Endothelial cell of umbilical vein (primary cell): Measurements from ENCODE around the gene TSPAN17. TPM values are rescaled to one million over a fixed set of nuclear protein-coding genes. Genes with fewer than 3 reads are reported as not detected.

Source experiments
- BruUV-seq: library from RNA; stranded (reverse); fragments of 400-500 nt; replicated peaks from 2 replicates; lab custom pipeline; 2021; lab: Mats Ljungman, UMichigan
- CTCF ChIA-PET: fragments of 300-600, 350-600 bp; sonication (Branson Sonifier 250); formaldehyde crosslinking; loops from one replicate; lab custom pipeline; 2021; ENCODE audit warnings: antibody characterized with exemption, inconsistent platforms; lab: Charles Lee
- POLR2A ChIA-PET: fragments of 300-600, 350-600 bp; sonication (Branson Sonifier 250); formaldehyde crosslinking; loops from one replicate; lab custom pipeline; 2021; ENCODE audit warnings: antibody characterized with exemption, inconsistent platforms; lab: Charles Lee
- DNase-seq: peaks from one replicate; pipeline ENCODE4 v3.0.0-alpha.2; 2011; ENCODE audit warnings: low read depth, low spot score
- FAIRE-seq: peaks from 2 replicates; lab custom pipeline; 2011; peaks lifted over from hg19 to GRCh38; lab: Jason Lieb, UNC
- H2AFZ ChIP-seq: 2 replicates; pipeline ENCODE4 v1.6.0; 2012; ENCODE audit warnings: low read depth, low read length, control low read depth, inconsistent platforms
- H3K27ac ChIP-seq: 2 replicates; pipeline ENCODE4 v1.5.1; 2011; ENCODE audit warnings: low read depth, mild to moderate bottlenecking, control low read depth, low read length, moderate library complexity; ENCODE audit not compliant: insufficient read depth
- H3K27me3 ChIP-seq, 2 experiments: 2 replicates each; pipeline versions ENCODE4 v1.6.0 to v1.6.1; 2011; ENCODE audit warnings: low read length in 2 of 2, mixed read lengths in 1 of 2; ENCODE audit not compliant: control insufficient read depth in 2 of 2, insufficient read depth in 2 of 2
- H3K36me3 ChIP-seq, 2 experiments: 2 replicates in 1 of 2; 3 replicates in 1 of 2; pipeline ENCODE4 v1.5.1; 2011; ENCODE audit warnings: low read length in 2 of 2, mild to moderate bottlenecking in 1 of 2, moderate library complexity in 1 of 2; ENCODE audit not compliant: control insufficient read depth in 2 of 2, insufficient read depth in 2 of 2; ENCODE audit errors: extremely low read depth in 1 of 2
- H3K4me1 ChIP-seq: 3 replicates; pipeline ENCODE4 v1.5.1; 2011; ENCODE audit warnings: mild to moderate bottlenecking, low read length; ENCODE audit not compliant: control insufficient read depth, insufficient read depth; ENCODE audit errors: extremely low read depth
- H3K4me2 ChIP-seq: 2 replicates; pipeline ENCODE4 v1.6.1; 2011; ENCODE audit warnings: low read length, control low read depth, mixed read lengths; ENCODE audit not compliant: insufficient read depth
- H3K4me3 ChIP-seq, 3 experiments: fragments of 200-600 bp in 1 of 3; sonication (generic), shearing (Covaris generic) in 1 of 3; replicated peaks in 1 of 3; 2 replicates each; pipeline ENCODE4 v1.5.1; 2011 to 2016; ENCODE audit warnings: control low read depth in 3 of 3, low read length in 3 of 3, mild to moderate bottlenecking in 2 of 3, inconsistent platforms in 1 of 3, low read depth in 1 of 3, moderate library complexity in 1 of 3; ENCODE audit not compliant: insufficient read depth in 1 of 3
- H3K79me2 ChIP-seq: 2 replicates; pipeline ENCODE4 v1.6.0; 2012; ENCODE audit warnings: low read length, inconsistent platforms; ENCODE audit not compliant: control insufficient read depth, insufficient read depth
- H3K9ac ChIP-seq: replicated peaks from 2 replicates; pipeline ENCODE3; 2011; ENCODE audit warnings: low read length, control low read depth; ENCODE audit not compliant: insufficient read depth; ENCODE audit errors: extremely low read depth
- H3K9me1 ChIP-seq: replicated peaks from 3 replicates; pipeline ENCODE4 v1.6.0; 2011; ENCODE audit warnings: mild to moderate bottlenecking, low read length; ENCODE audit not compliant: control insufficient read depth, insufficient read depth; ENCODE audit errors: extremely low read depth
- H3K9me3 ChIP-seq: replicated peaks from 2 replicates; pipeline ENCODE4 v1.5.1; 2012; ENCODE audit warnings: low read length, inconsistent platforms; ENCODE audit not compliant: control insufficient read depth, insufficient read depth
- H4K20me1 ChIP-seq: replicated peaks from 2 replicates; pipeline ENCODE3; 2011; ENCODE audit warnings: mild to moderate bottlenecking, low read length; ENCODE audit not compliant: control insufficient read depth, insufficient read depth; ENCODE audit errors: extremely low read depth
- CTCF ChIP-seq, 2 donors: IDR thresholded peaks; 1 replicate in 1 of 2; 2 replicates in 1 of 2; pipeline ENCODE4 v1.5.1; 2011; ENCODE audit warnings: low read length in 2 of 2, mild to moderate bottlenecking in 2 of 2, moderate library complexity in 2 of 2, control low read depth in 1 of 2, inconsistent platforms in 1 of 2, low read depth in 1 of 2; ENCODE audit not compliant: insufficient read depth in 1 of 2; ENCODE audit errors: extremely low read depth in 1 of 2
- EZH2 ChIP-seq: IDR thresholded peaks from 2 replicates; pipeline ENCODE4 v1.6.1; 2012; ENCODE audit warnings: borderline replicate concordance, low read depth, mild to moderate bottlenecking, moderate library complexity, low read length, inconsistent platforms; ENCODE audit not compliant: severe bottlenecking
- FOS ChIP-seq: IDR thresholded peaks from 2 replicates; pipeline ENCODE4 v1.6.1; 2011; ENCODE audit warnings: mild to moderate bottlenecking, low read length, moderate library complexity, borderline replicate concordance; ENCODE audit not compliant: insufficient read depth
- JUN ChIP-seq: IDR thresholded peaks from 2 replicates; pipeline ENCODE4 v1.6.1; 2011; ENCODE audit warnings: borderline replicate concordance, low read depth; ENCODE audit not compliant: insufficient read length, insufficient read depth
- MYC ChIP-seq: IDR thresholded peaks from one replicate; pipeline ENCODE4 v1.6.1; 2011; ENCODE audit warnings: mild to moderate bottlenecking, low read depth, low read length
- dilution Hi-C: fragments of 300-500 bp; cut with MboI; formaldehyde crosslinking; loops from one replicate; pipeline ENCODE4 v1.15.0; 2019; ENCODE audit warnings: low sequenced_read_pairs; ENCODE audit not compliant: extremely low pct_ligation_motif_present
- intact Hi-C: fragments of 100-400 bp; cut with micrococcal nuclease; formaldehyde crosslinking; loops from one replicate; pipeline ENCODE4 v1.10.0; 2022
- polyA plus RNA-seq, 4 experiments: library from polyadenylated mRNA; depleted of rRNA in 3 of 4; stranded (reverse) in 3 of 4; unstranded in 1 of 4; fragments of >200 nt; gene quantifications; 2 replicates each; pipeline versions ENCODE4 v1.2.1 to v1.2.3, GENCODE V29; 2011 to 2012; ENCODE audit warnings: missing spikeins in 1 of 4
- total RNA-seq: library from RNA; stranded (reverse); gene quantifications from 2 replicates; pipeline ENCODE4 v1.2.3, GENCODE V29; 2021

TSPAN17 gene
- total and polyA plus RNA-seq, 2 donors (not counting 3 experiments of a cell fraction or from before 2014, with no cell fraction given) = 55.9 to 73.3 TPM

- no peaks in the 10 kb centered on the region for H3K9me1 ChIP-seq
- intact Hi-C loops = no loop called here
- DNase-seq (no peak), FAIRE-seq (no peak)
- H4K20me1 ChIP-seq = no peaks in the 10 kb centered on the region
- H3K27me3 ChIP-seq = peaks cover 12% of the 10 kb centered on the region in 2 experiments
- dilution Hi-C loops = no loop called here
- H3K9me3 ChIP-seq = no peaks in the 10 kb centered on the region
- H3K4me1 ChIP-seq = no peaks in the 10 kb centered on the region
- no TSS peak for BruUV-seq
- no peak overlapping the region for H2AFZ ChIP-seq
- no peaks in the 10 kb centered on the region for H3K79me2 ChIP-seq
- no peaks in the 10 kb centered on the region for H3K36me3 ChIP-seq
- TF ChIP-seq MYC (no peak), FOS (no peak), JUN (no peak)
- H3K4me2 ChIP-seq = no peak overlapping the region
- POLR2A ChIA-PET = no interaction called here
- CTCF ChIA-PET = no interaction called here
- H3K4me3 ChIP-seq = no peak overlapping the region
- no peak overlapping the region for H3K9ac ChIP-seq
- no peak overlapping the region for H3K27ac ChIP-seq
Observed at GRCh38 chr5:176674799-176675198, 27.5 kb downstream of the TSPAN17 start.

GRCh38 chr5:176675676-176676360, 28.5 kb downstream of the TSPAN17 start:
- no peaks in the 10 kb centered on the region for H3K9me3 ChIP-seq
- H3K79me2 ChIP-seq = no peaks in the 10 kb centered on the region
- CTCF ChIA-PET = interaction anchor here (1.3 to 1.8 kb wide), 2 partner anchors 15 to 18 kb away, joined by 3 to 8 read pairs; no protein-coding TSS in a partner anchor
- no peak overlapping the region for H3K4me2 ChIP-seq
- no peak overlapping the region for H3K4me3 ChIP-seq
- BruUV-seq = no TSS peak
- H2AFZ ChIP-seq = no peak overlapping the region
- no peak overlapping the region for H3K27ac ChIP-seq
- H3K4me1 ChIP-seq = no peaks in the 10 kb centered on the region
- POLR2A ChIA-PET = no interaction called here
- H3K9me1 ChIP-seq = no peaks in the 10 kb centered on the region
- TF ChIP-seq CTCF (IDR thresholded peaks at IDR 0.05; ENCODE audit: extremely low read depth in 1 of 2, insufficient read depth in 1 of 2, low read depth in 1 of 2, low read length in 2 of 2) (peak; percentile 46 to 50), EZH2 (no peak), FOS (no peak)
- intact Hi-C loops (no loop called here), dilution Hi-C loops (no loop called here)
- H3K36me3 ChIP-seq = no peaks in the 10 kb centered on the region
- H3K27me3 ChIP-seq = peaks cover 11 to 21% of the 10 kb centered on the region in 2 experiments
- FAIRE-seq (no peak), DNase-seq (peak; percentile 7)
- no peaks in the 10 kb centered on the region for H4K20me1 ChIP-seq
- no peak overlapping the region for H3K9ac ChIP-seq
